Aorta (tissue), 4 donors: Measurements from ENCODE around the gene SLC17A5. TPM values are rescaled to one million over a fixed set of nuclear protein-coding genes. Genes with fewer than 3 reads are reported as not detected.

Experiments
- polyA plus RNA-seq, 2 donors: library from polyadenylated mRNA; stranded (reverse); fragments of 200-250 nt; gene quantifications; one replicate each; pipeline ENCODE4 v1.2.3, GENCODE V29; 2013
- total RNA-seq, 2 donors: library from RNA; stranded (reverse); fragmentation: NEBNext Ultra II Directional; extraction: Animal tissue kit (Norgen Biotek cat#: 25700); gene quantifications; one replicate each; pipeline ENCODE4 v1.2.1, GENCODE V29; 2021
- donor health status: healthy with polysubstance abuse.
- donor health status: Bipolar disorder and iron deficiency.
- donor health status: DM: no; HTN: no; CAD: no.
- donor health status: DM: yes; HTN: yes; CAD: no.

Gene SLC17A5
- total and polyA plus RNA-seq, 4 donors: 10.7 to 22.4 (median 16.4) TPM

Other genes with a start within 250 kb of the SLC17A5 start
- gene CGAS, start 201.7 kb downstream of the SLC17A5 start, total RNA-seq: 10 to 100 TPM in 1 of 2 donors, 1 to 10 TPM in 1; 8.7 to 10.8 TPM
- 1 to 10 TPM; 2.5 to 3.6 TPM for gene CGAS, start 201.7 kb downstream of the SLC17A5 start, polyA plus RNA-seq
- gene MTO1, start 192.3 kb downstream of the SLC17A5 start, total RNA-seq: 10 to 100 TPM; 21.9 to 33.0 TPM
- 10 to 100 TPM in 1 of 2 donors, 1 to 10 TPM in 1; 6.3 to 13.3 TPM for gene MTO1, start 192.3 kb downstream of the SLC17A5 start, polyA plus RNA-seq
- gene EEF1A1, start 133.0 kb downstream of the SLC17A5 start, total RNA-seq: 1,000 to 10,000 TPM; 7,659 to 8,197 TPM
- over 10,000 TPM in 1 of 2 donors, 1,000 to 10,000 TPM in 1; 9,464 to 18,336 TPM for gene EEF1A1, start 133.0 kb downstream of the SLC17A5 start, polyA plus RNA-seq
- gene CD109, start 42.2 kb upstream of the SLC17A5 start, total RNA-seq: 10 to 100 TPM; 26.1 to 29.8 TPM
- 1 to 10 TPM; 1.9 to 4.3 TPM for gene CD109, start 42.2 kb upstream of the SLC17A5 start, polyA plus RNA-seq